ENCODE results near the gene TSPAN4. TPM values are rescaled to one million over a fixed set of nuclear protein-coding genes. Genes with fewer than 3 reads are reported as not detected.
A peak's percentile ranks its signal among the peaks of the same experiment; 100 is the strongest.

The TSPAN4 gene
- polyA plus RNA-seq, 4 donors, result 5.1 to 53.3 (median 10.2) TPM

- WGBS, 3 donors, result 68 to 76% (median 70%) methylated on average over 11 of the region's 11 CpGs
- Histone ChIP-seq H3K4me3 (ENCODE audit: low read depth in 1 of 3, low read length in 3 of 3) (no peak overlapping the region), H3K27me3 (ENCODE audit: control insufficient read depth in 3 of 3, insufficient read depth in 3 of 3, low read length in 3 of 3) (peaks cover 0 to 73% (median 6%) of the 10 kb centered on the region in 3 donors), H3K36me3 (ENCODE audit: control insufficient read depth in 3 of 3, insufficient read depth in 2 of 3, low read depth in 1 of 3, low read length in 3 of 3) (no peaks in the 10 kb centered on the region), H3K4me1 (ENCODE audit: control insufficient read depth in 3 of 3, insufficient read depth in 2 of 3, low read depth in 1 of 3, low read length in 2 of 3) (peaks cover 0 to 44% (median 4%) of the 10 kb centered on the region in 3 donors), H3K27ac (ENCODE audit: low read depth in 1 of 3, low read length in 2 of 3) (no peak overlapping the region), H3K9me3 (ENCODE audit: control insufficient read depth in 2 of 2, insufficient read depth in 1 of 2, low read depth in 1 of 2, low read length in 1 of 2) (no peaks in the 10 kb centered on the region)
- FAIRE-seq, result no peak
- DNase-seq, result no peak
Measured at GRCh38 chr11:846496-847098, 3.9 kb downstream of the TSPAN4 start.

DNA sequence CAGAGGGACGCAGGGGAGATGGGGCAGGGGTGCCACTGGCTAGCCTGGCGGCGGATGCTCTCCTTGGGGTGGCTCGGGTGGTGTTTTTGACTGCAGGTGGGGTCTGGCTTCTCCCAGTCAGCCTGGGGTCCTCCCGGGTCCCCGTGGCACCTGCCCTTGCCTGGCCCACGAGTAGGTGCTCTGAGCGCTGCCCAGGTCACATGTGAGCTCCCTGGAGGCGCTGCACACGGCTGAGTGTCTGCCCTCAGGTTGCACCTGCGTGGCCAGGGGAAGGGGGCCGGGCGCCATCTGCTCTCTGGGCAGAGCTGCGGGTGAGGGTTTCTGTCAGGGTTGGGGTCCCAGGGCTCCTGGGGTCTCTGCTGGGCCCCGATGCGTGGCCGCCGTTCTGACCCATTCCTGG, 5.2 kb downstream of the TSPAN4 start:
- H3K27me3 ChIP-seq (ENCODE audit: control insufficient read depth in 3 of 3, insufficient read depth in 3 of 3, low read length in 3 of 3), result peaks cover 0 to 79% (median 6%) of the 10 kb centered on the region in 3 donors
- H3K36me3 ChIP-seq (ENCODE audit: control insufficient read depth in 3 of 3, insufficient read depth in 2 of 3, low read depth in 1 of 3, low read length in 3 of 3), result no peaks in the 10 kb centered on the region
- no peaks in the 10 kb centered on the region for H3K9me3 ChIP-seq (ENCODE audit: control insufficient read depth in 2 of 2, insufficient read depth in 1 of 2, low read depth in 1 of 2, low read length in 1 of 2)
- H3K4me3 ChIP-seq (ENCODE audit: low read depth in 1 of 3, low read length in 3 of 3), result no peak overlapping the region
- DNase-seq (no peak), FAIRE-seq (no peak)
- no peak overlapping the region for H3K27ac ChIP-seq (ENCODE audit: low read depth in 1 of 3, low read length in 2 of 3)
- WGBS, 3 donors, result 39 to 75% (median 68%) methylated on average over 13 to 18 of the region's 18 CpGs
- peaks cover 0 to 44% (median 4%) of the 10 kb centered on the region in 3 donors for H3K4me1 ChIP-seq (ENCODE audit: control insufficient read depth in 3 of 3, insufficient read depth in 2 of 3, low read depth in 1 of 3, low read length in 2 of 3)

GRCh38 chr11:848380-848931, 5.8 kb downstream of the TSPAN4 start:
- peaks cover 0 to 75% (median 6%) of the 10 kb centered on the region in 3 donors for H3K27me3 ChIP-seq (ENCODE audit: control insufficient read depth in 3 of 3, insufficient read depth in 3 of 3, low read length in 3 of 3)
- H3K4me1 ChIP-seq (ENCODE audit: control insufficient read depth in 3 of 3, insufficient read depth in 2 of 3, low read depth in 1 of 3, low read length in 2 of 3), result peaks cover 0 to 40% (median 4%) of the 10 kb centered on the region in 3 donors
- H3K9me3 ChIP-seq (ENCODE audit: control insufficient read depth in 2 of 2, insufficient read depth in 1 of 2, low read depth in 1 of 2, low read length in 1 of 2), result no peaks in the 10 kb centered on the region
- DNase-seq (peak; percentile 44 to 59), FAIRE-seq (no peak)
- no peak overlapping the region for H3K4me3 ChIP-seq (ENCODE audit: low read depth in 1 of 3, low read length in 3 of 3)
- 3 to 22% (median 11%) methylated on average over 9 to 14 of the region's 14 CpGs for WGBS, 3 donors
- H3K36me3 ChIP-seq (ENCODE audit: control insufficient read depth in 3 of 3, insufficient read depth in 2 of 3, low read depth in 1 of 3, low read length in 3 of 3), result peaks cover 0 to 2% (median 0%) of the 10 kb centered on the region in 3 donors
- H3K27ac ChIP-seq (ENCODE audit: low read depth in 1 of 3, low read length in 2 of 3), result no peak overlapping the region

- Histone ChIP-seq H3K9me3 (ENCODE audit: control insufficient read depth in 2 of 2, insufficient read depth in 1 of 2, low read depth in 1 of 2, low read length in 1 of 2) (no peaks in the 10 kb centered on the region), H3K27me3 (ENCODE audit: control insufficient read depth in 3 of 3, insufficient read depth in 3 of 3, low read length in 3 of 3) (peaks cover 0 to 67% (median 6%) of the 10 kb centered on the region in 3 donors), H3K4me1 (ENCODE audit: control insufficient read depth in 3 of 3, insufficient read depth in 2 of 3, low read depth in 1 of 3, low read length in 2 of 3) (peaks cover 0 to 32% (median 4%) of the 10 kb centered on the region in 3 donors), H3K36me3 (ENCODE audit: control insufficient read depth in 3 of 3, insufficient read depth in 2 of 3, low read depth in 1 of 3, low read length in 3 of 3) (peaks cover 0 to 2% (median 0%) of the 10 kb centered on the region in 3 donors), H3K27ac (ENCODE audit: low read depth in 1 of 3, low read length in 2 of 3) (no peak overlapping the region), H3K4me3 (ENCODE audit: low read depth in 1 of 3, low read length in 3 of 3) (peak overlapping the region; percentile 20 to 42 (median 28))
- FAIRE-seq (no peak), DNase-seq (peak in 1 of 2 donors; percentile 44)
- WGBS, 3 donors, result 0 to 4% (median 4%) methylated on average over 23 to 71 of the region's 71 CpGs
Measured at GRCh38 chr11:849104-849824, 6.6 kb downstream of the TSPAN4 start.

GRCh38 chr11:849951-850774, 7.5 kb downstream of the TSPAN4 start:
- H3K27ac ChIP-seq (ENCODE audit: low read depth in 1 of 3, low read length in 2 of 3), result no peak overlapping the region
- peak overlapping the region; percentile 7 to 42 (median 20) for H3K4me3 ChIP-seq (ENCODE audit: low read depth in 1 of 3, low read length in 3 of 3)
- 13 to 20% (median 19%) methylated on average over 65 to 97 of the region's 97 CpGs for WGBS, 3 donors
- H3K36me3 ChIP-seq (ENCODE audit: control insufficient read depth in 3 of 3, insufficient read depth in 2 of 3, low read depth in 1 of 3, low read length in 3 of 3), result peaks cover 0 to 2% (median 0%) of the 10 kb centered on the region in 3 donors
- H3K9me3 ChIP-seq (ENCODE audit: control insufficient read depth in 2 of 2, insufficient read depth in 1 of 2, low read depth in 1 of 2, low read length in 1 of 2), result no peaks in the 10 kb centered on the region
- H3K27me3 ChIP-seq (ENCODE audit: control insufficient read depth in 3 of 3, insufficient read depth in 3 of 3, low read length in 3 of 3), result peaks cover 0 to 59% (median 6%) of the 10 kb centered on the region in 3 donors
- DNase-seq (peak in 1 of 2 donors; percentile 46), FAIRE-seq (no peak)
- H3K4me1 ChIP-seq (ENCODE audit: control insufficient read depth in 3 of 3, insufficient read depth in 2 of 3, low read depth in 1 of 3, low read length in 2 of 3), result peaks cover 0 to 23% (median 4%) of the 10 kb centered on the region in 3 donors

DNA sequence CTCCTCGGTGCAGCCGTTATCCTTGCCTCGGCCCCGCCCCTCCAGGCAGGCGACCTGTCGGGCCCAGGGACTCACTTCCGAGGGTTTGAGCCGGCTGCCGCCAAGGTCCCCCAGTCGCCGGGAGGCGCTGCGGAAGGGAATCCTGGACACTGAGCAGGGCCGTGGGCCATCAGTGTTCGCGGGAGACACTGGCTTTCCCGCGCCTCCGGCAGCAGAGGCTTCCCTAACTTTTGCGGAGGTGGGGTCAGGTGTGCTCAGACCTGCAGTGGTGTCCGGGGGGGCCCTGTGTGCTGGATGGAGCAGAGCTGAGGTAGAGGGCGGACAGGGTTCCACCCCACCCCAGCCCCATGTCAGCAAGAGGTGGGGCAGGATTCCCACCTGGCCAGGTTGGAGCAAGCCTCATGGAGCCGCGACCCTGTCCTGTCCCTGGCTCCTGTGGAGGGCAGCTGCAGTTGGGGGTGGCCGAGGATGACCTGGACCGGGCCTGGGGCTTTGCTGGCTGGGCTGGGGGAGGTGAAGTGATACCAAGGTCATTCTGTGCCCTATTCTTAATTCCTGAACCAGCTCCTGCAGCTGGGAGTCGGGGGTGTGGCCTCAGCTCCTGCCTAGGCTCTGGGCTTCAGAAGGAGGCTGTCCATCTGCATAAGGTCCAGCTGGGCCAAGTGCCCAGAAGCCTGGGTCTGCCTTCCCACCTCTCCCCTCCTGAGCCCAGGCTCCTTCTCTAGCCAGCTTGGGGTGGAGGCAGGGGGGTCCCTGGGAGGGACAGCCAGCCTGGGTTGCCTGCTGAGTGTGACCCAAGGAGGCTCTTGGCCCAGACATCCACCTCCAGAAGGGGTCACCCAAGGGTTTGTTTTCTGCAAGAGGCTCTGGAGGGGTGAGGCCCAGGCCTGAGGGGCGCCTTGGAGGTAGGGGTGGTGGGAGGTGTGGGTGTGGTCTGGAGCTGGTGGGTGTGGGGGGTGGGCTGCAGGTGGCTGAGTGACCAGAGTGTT, 8.4 kb downstream of the TSPAN4 start:
- peaks cover 0 to 4% (median 0%) of the 10 kb centered on the region in 3 donors for H3K36me3 ChIP-seq (ENCODE audit: control insufficient read depth in 3 of 3, insufficient read depth in 2 of 3, low read depth in 1 of 3, low read length in 3 of 3)
- H3K9me3 ChIP-seq (ENCODE audit: control insufficient read depth in 2 of 2, insufficient read depth in 1 of 2, low read depth in 1 of 2, low read length in 1 of 2), result no peaks in the 10 kb centered on the region
- peaks cover 0 to 51% (median 6%) of the 10 kb centered on the region in 3 donors for H3K27me3 ChIP-seq (ENCODE audit: control insufficient read depth in 3 of 3, insufficient read depth in 3 of 3, low read length in 3 of 3)
- no peak for FAIRE-seq
- no peak for DNase-seq
- 21 to 58% (median 29%) methylated on average over 26 to 28 of the region's 28 CpGs for WGBS, 3 donors
- H3K27ac ChIP-seq (ENCODE audit: low read depth in 1 of 3, low read length in 2 of 3), result no peak overlapping the region
- H3K4me3 ChIP-seq (ENCODE audit: low read depth in 1 of 3, low read length in 3 of 3), result no peak overlapping the region
- peaks cover 0 to 20% (median 4%) of the 10 kb centered on the region in 3 donors for H3K4me1 ChIP-seq (ENCODE audit: control insufficient read depth in 3 of 3, insufficient read depth in 2 of 3, low read depth in 1 of 3, low read length in 2 of 3)

DNA sequence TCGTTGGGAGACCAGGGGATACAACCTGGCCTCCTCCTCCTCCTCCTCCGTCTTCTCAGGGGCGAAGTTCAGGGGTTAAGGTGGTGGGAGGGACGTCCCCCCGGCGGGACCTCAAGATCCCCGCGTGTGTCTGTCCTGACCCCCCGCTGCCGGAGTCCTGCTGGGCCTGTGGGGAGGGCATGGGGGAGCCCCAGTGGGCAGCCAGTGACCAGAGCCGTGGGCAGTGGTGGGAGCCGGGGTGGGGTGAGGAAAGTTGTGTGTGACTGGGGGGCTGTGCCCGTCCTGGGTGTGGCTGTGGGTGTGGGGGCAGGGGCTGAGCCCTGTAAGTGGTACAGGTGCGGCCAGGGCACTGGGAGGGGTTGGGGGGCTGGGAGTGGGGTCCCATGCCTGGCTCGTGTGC, 10.1 kb downstream of the TSPAN4 start:
- peaks cover 0 to 5% (median 0%) of the 10 kb centered on the region in 3 donors for H3K36me3 ChIP-seq (ENCODE audit: control insufficient read depth in 3 of 3, insufficient read depth in 2 of 3, low read depth in 1 of 3, low read length in 3 of 3)
- H3K27me3 ChIP-seq (ENCODE audit: control insufficient read depth in 3 of 3, insufficient read depth in 3 of 3, low read length in 3 of 3), result peaks cover 0 to 39% (median 6%) of the 10 kb centered on the region in 3 donors
- peaks cover 0 to 20% (median 4%) of the 10 kb centered on the region in 3 donors for H3K4me1 ChIP-seq (ENCODE audit: control insufficient read depth in 3 of 3, insufficient read depth in 2 of 3, low read depth in 1 of 3, low read length in 2 of 3)
- H3K27ac ChIP-seq (ENCODE audit: low read depth in 1 of 3, low read length in 2 of 3), result no peak overlapping the region
- no peak overlapping the region for H3K4me3 ChIP-seq (ENCODE audit: low read depth in 1 of 3, low read length in 3 of 3)
- 29 to 62% (median 38%) methylated on average over 12 to 15 of the region's 15 CpGs for WGBS, 3 donors
- H3K9me3 ChIP-seq (ENCODE audit: control insufficient read depth in 2 of 2, insufficient read depth in 1 of 2, low read depth in 1 of 2, low read length in 1 of 2), result no peaks in the 10 kb centered on the region
- no peak for FAIRE-seq
- no peak for DNase-seq

Measured in small intestine (tissue), 7 donors.